Measurements from ENCODE around the gene MRTFB.

DNA sequence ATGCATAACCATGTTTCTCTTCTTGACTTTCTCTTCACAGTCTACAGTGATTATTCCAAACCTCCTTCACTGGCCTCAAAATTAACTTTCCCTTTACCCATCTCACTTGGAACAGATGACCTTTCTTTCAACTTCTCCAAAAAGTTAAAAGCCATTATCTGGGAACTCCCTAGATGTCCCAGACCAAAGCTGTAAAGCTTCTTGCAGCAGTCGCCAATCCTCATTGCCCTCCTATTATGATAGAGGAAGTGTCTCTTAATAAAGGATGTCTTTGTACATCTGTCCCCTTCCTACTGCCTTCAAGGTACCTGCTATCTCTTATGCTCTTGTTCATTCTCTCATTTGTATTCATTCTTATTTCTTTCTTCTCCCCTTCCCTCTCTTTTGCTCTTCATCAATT lies 127.5 kb downstream of the MRTFB start:
- TF ChIP-seq, protein P1, sequence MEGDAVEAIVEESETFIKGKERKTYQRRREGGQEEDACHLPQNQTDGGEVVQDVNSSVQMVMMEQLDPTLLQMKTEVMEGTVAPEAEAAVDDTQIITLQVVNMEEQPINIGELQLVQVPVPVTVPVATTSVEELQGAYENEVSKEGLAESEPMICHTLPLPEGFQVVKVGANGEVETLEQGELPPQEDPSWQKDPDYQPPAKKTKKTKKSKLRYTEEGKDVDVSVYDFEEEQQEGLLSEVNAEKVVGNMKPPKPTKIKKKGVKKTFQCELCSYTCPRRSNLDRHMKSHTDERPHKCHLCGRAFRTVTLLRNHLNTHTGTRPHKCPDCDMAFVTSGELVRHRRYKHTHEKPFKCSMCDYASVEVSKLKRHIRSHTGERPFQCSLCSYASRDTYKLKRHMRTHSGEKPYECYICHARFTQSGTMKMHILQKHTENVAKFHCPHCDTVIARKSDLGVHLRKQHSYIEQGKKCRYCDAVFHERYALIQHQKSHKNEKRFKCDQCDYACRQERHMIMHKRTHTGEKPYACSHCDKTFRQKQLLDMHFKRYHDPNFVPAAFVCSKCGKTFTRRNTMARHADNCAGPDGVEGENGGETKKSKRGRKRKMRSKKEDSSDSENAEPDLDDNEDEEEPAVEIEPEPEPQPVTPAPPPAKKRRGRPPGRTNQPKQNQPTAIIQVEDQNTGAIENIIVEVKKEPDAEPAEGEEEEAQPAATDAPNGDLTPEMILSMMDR (IDR thresholded peaks at IDR 0.05): no peak
- TF ChIP-seq POLR2A (IDR thresholded peaks at IDR 0.05) (no peak), EP300 (IDR thresholded peaks at IDR 0.05) (no peak)

Measured in stomach (tissue), 4 donors.